GM10266 (cell line): ENCODE results near the gene LRIT2.

Experiments
- DNase-seq: peaks from one replicate; pipeline ENCODE4 v3.0.0; 2012; ENCODE audit errors: extremely low spot score
- CTCF ChIP-seq: IDR thresholded peaks from 2 replicates; pipeline ENCODE4 v1.5.1; 2012; ENCODE audit warnings: mild to moderate bottlenecking, low read depth; ENCODE audit not compliant: control insufficient read depth, insufficient read depth; ENCODE audit errors: missing control alignments

LRIT2 gene

GRCh38 chr10:84241185-84241790 lies 15.9 kb upstream of the LRIT2 start, which contains the start of gene LRIT1:
LRIT1 (minus strand) TSS chr10:84241546; CDS start chr10:84241439, 107 bp downstream.
- TF ChIP-seq CTCF, result no peak
- no peak for DNase-seq

GRCh38 chr10:84238909-84239308 lies 13.6 kb upstream of the LRIT2 start:
- no peak for TF ChIP-seq CTCF
- no peak for DNase-seq

GRCh38 chr10:84237199-84238051 lies 12.1 kb upstream of the LRIT2 start:
- no peak for DNase-seq
- TF ChIP-seq CTCF, result peak; percentile 31

- no peak for TF ChIP-seq CTCF
- no peak for DNase-seq
Observed at GRCh38 chr10:84236807-84237198, 11.5 kb upstream of the LRIT2 start.

- DNase-seq, result no peak
- no peak for TF ChIP-seq CTCF
Observed at GRCh38 chr10:84235096-84235495, 9.8 kb upstream of the LRIT2 start.

- no peak for DNase-seq
- no peak for TF ChIP-seq CTCF
Observed at GRCh38 chr10:84234479-84234878, 9.1 kb upstream of the LRIT2 start.

- TF ChIP-seq CTCF, result no peak
- DNase-seq, result no peak
Observed at GRCh38 chr10:84233940-84234339, 8.6 kb upstream of the LRIT2 start.
